Activated T-cell treated with anti-CD3 and anti-CD28 coated beads, Interleukin-2, amount 50 U/mL, for 48 hours (primary cell): ENCODE data around the gene ROBO1.

Experiments
- DNase-seq, 2 experiments: peaks; one replicate each; pipeline ENCODE4 v3.0.0-alpha.2; 2020

Gene ROBO1

DNA sequence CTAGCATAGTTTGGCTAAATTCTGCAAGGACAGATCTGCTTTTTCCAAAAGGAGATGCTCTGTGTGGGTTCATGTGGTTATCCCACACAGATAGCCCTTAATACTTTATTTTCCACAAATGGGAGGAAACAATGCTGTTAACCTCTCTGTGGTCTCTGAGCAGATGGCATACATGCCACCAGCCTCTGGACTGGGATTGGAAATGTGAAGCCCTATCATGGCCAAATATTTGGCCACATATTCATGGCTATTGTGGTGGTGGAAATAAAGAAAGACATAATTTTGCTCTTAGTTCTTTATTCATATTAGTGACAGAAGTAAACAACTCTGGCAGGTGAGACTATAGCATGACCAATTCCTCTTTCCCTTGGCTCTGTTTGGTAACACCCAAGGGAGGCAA is 726.2 kb downstream of the ROBO1 start:
- no peak for DNase-seq

DNA sequence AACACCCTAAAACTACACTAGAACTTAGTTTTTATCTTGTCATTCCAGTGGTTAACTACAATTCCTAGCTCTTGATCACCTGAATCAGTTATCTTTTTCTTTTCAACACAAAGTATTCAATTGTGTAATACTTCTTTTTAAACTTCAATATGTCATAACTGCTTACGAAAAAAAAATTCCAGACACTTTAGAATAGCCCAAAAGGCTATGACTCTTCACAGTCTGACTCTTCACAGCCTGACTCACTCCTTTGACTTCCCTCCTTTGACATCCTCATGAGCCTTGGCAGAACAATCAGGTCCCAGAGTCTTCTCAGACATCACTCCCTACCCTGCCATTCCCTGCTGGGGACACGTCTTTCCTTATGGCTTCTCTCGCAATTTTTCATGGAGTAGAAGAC is 727.1 kb downstream of the ROBO1 start:
- DNase-seq, result no peak

DNA sequence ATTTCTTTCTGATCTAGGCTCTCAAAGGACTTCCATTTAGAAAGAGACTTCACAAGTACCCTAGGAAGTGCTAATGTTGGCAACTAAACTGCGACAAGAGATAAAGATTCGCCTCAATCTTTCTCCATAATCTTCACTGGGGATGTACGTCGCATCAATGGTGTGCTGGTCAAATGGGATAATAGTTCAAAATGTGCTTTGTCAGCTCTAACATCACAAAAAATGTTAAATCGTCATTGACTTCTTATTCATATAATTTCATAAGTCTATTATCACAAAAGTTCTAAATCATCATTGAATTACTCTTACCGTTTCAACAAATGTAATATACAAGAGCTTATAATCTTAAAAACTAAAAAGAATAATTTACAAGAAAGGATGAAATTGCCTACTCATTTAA is 727.7 kb downstream of the ROBO1 start:
- DNase-seq, result no peak

DNA sequence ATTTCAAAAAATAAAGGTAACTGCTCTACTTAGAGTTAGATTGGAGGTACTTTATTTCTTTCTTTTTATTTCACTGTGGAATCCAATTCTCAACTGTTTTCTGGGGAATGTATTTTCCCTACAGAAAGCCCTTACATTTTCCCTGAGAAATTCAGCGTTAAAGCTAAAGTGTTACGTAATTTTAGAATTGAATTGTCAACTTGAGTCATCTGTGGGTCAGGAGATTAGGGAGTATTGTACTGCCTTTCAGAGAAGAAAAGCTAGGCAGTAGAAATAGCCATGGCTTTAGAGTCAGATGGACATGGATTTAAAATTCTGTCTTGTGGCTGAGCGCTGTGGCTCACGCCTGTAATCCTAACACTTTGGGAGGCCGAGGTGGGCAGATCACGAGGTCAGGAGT is 728.6 kb downstream of the ROBO1 start:
- DNase-seq, result no peak

DNA sequence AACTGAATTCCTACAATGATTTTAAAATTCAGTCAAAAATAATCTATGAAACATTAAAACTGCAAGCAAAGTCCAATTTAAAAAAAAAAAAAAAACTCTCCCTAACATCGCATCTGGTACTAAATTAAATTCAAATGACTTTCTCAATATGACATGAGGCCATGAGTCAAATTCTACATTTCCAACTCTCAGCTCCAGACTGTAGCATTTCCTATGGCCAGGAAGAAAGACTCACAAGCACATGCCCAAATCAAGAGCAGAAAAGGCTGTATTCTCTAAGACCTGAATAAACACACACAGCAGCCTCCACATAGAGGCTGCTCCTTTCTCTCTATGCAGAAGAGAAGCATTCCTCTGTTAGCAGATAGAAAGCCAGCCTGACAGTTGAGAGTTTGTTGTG is 729.2 kb downstream of the ROBO1 start:
- no peak for DNase-seq

DNA sequence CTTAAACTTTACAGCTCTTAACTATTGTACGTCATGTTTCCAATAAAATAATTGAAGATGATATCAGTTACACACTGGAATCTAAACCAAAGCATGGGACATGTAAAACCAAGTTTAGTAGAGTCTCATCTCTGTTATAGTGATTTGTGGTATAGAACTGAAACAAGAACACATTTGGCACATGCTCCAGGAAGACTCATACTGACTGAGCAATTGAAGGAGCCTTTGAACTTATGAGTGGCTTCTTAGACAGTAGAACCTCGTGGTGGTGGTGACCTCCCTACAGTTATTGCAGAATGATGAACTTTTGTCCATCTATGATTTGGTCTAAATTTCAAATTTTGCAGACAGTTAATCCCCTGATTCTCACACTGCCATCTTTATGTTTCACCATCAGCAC is 729.7 kb downstream of the ROBO1 start:
- DNase-seq, result no peak

DNA sequence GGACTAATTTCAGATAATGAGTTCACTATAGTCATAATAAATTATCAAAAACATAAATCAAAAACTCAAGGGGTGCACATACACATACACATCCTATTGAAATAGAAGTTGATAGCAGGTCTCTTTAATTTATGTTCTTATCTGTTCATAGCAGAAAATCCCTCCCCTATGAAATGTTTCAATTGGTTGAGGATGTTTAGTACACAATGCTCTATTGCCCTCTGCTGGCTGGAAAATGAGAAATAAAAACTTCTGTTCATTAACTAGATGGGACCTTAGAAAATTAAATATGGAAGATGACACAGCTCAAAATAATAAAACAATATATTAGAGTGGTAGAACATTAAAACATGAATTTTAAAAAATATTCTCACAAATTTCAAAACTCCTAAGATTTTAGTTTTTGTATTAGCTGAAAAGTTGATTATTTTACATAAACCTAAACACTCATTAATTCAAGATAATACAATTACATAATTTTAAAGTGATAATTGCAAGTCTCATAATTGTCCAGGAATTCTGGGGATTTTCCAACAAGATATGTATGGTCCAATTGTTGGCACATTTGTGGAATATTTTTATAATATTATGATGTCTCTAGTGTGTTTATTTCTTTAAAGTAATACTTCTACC is 735.0 kb downstream of the ROBO1 start:
- no peak for DNase-seq

DNA sequence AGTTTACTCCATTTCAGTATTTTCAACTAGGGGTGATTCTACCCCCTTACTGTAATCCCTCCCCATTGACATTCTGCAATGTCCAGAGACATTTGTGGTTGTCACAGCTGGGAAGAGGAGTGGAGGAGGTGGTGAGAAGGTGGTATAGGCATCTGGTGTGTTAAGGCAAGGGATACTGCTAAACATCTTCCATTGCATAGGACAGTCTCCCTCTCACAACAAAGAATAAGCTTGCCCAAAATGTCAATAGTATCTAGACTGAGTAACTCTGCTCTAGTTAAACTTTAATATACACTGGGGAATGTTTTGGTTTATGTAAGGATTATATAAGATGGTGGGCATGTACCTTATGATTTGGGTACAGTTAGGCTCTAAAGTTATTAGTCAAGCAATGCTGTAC is 737.6 kb downstream of the ROBO1 start:
- no peak for DNase-seq

DNA sequence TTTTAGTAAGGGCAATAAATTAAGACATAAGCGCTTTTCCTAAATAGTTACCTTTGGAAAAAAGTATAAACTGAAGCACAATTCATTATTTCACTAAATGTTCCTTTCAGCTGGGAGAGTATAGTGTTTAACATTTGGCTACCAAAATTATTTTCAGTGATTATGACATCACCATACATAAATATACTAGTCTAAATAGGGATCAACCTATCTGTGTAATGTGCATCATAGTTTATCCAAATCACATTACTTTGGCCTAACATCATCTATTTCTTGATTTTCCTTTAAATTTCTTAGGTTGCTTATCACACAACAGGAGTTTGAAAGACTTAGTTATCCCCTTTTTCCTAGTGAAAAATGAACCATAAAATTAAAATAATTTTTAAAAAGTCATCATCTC is 738.9 kb downstream of the ROBO1 start:
- no peak for DNase-seq

DNA sequence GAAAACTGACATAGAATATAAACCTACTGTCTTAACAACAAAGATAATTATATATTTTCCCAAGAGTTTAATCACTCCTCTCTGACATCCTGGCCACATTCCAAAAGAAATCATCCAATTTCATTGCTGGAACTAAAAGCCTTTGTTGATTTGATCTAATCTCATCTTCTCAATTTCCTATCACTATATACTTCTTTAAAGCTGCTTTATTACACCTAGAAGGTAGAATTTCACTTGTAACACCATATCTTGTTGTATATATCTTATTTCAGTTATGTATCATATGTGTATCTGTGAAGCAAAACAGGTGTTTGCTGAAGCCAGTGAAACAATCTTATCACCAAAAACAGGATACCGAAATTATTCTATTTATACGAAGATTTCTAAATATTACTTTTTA is 740.2 kb downstream of the ROBO1 start:
- no peak for DNase-seq

DNA sequence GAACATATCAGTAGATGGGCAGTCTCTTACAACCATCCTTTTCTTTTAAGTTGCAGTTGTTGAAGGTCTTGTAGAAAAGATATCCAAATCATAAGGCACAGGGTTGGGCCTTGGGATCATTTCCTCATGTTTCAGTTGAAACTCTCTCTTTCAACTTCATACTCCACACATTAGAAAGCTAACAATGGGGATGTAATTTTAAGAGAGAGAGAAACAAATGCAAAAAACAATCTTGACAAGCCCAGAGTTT is 747.9 kb downstream of the ROBO1 start:
- DNase-seq, result no peak

DNA sequence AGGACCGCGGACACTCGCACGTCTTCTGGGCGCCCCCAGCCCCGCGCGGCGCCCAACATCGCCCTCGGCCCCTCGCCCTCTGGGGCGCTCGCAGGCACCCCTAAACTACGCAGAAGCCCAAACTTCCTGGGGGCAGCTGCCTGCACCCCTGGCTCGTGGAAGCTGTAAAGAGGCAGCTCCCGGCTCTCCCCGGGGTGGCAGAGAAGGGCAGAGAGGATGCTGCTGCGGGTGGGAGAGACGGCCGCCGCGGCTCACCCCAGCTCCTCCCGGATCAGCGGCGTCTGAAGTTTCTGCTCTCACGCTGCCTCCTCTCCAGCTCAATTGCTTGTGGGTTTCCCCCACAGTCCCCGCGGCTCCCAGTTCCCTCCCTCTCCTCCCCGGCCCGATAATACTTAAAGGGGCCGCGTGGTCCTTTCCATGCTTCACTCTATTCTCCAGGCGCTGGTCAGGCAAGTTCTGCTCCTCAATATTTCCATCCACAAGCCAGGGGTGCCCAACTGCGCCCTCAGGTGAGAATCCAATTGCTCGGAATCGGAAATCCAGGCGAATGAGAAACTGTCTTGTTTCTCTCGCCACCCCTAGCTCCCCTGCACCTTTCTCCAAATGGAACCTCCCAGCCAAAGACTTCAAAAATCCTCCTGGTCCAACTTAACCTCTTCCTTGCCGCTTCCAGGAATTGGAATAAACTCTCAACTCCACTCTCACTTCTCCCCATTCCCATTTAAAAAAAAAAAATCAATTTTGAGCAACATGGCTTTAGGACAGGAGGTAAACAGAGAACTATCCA is 748.5 kb downstream of the ROBO1 start:
- peak; percentile 19 to 25 for DNase-seq

DNA sequence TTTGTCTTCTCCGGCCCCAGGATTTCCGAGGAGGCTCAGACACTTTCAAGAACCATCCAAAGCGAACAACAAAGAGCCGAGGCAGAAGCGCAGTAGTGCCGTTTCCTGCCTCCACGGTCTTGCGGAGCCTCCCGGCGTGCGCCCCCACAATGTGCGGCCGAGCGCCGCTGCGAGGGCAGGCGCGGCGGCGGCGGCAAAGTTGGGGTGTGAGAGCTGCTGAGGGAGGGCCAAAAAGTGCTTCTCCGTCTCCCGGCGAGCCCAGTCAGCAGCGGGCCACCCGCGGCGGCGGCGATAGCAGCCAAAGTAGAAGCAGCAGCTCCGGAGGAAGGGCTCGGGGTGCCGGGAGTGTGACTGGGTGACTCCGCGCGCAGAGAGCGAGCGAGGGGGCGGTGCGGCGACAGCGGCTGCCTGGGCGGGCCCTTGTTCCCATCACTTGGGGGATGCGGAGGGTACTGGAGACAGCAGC is 749.1 kb downstream of the ROBO1 start:
- peak; percentile 23 to 34 for DNase-seq

DNA sequence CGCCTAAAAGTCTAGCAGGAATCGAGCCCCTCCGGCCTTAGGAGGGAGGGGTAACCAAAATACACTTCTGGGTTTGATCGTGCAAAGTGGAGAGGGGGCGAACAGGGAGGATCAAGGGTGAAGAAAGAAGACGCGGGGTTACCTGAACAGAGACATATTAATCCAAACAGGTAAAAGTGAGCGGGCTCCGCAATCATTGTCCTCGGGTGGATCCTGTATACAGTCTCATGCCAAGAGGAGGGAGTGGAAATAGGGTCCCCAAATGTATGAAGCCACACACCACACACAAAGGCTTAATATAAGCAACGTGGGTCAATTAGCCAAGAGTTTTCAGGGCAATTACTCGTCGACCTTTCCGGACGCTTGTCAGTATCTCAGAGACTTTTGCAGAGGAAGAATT is 749.5 kb downstream of the ROBO1 start:
- peak in 1 of 2 experiments; percentile 14 for DNase-seq

DNA sequence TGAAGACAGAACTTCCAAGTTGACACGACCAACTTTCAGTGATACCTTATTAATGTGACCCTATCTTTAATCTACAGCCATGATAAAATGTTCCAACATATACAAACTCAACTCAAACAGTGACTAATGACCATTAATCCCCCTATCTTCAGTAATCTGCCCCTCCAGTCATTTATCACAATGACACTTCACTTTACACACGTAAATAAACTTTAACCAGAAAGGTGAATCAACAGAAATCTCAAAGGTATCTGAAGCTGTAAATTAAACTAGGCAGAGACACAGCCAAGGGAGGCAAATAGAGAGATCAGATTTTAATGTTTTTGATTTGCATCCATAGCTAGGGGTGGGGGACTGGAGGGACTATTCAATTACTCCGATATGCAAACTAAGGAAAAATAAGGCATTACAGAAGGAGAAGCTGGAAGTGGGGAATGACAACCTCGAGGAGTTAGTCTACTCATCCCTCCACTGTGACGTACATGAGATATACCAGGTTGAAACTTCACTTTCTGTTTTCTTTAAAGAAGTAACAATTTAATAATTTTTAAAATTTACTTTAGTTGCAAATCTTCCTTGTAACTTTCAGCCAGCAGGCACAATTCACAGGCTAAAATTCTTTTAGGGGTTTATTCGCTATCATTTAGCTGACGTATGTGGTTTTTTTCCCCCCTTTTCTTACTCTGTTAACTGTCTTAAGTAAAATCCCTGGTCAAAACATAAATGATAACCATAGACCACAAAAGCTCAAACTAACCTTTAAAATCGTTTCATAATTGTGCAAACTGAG is 751.0 kb downstream of the ROBO1 start:
- no peak for DNase-seq

DNA sequence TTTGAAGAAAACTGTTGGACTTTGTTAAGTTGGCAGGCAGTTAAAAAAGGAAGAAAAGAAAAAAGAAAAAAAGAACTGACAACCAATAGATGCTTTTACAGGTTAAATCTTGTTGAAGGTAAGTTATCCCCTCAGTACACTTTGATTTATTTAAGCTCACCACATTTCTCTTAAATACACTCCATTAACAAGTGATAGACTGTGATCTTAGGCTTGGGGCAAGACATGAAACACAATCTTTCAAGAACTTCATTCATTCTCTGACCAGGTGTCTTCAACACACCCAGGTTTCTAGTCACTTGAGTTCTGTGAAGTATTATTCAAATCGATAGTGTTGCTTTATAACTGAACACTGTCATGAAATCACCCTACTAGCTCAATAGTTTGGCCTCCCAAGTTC is 751.9 kb downstream of the ROBO1 start:
- DNase-seq, result no peak

DNA sequence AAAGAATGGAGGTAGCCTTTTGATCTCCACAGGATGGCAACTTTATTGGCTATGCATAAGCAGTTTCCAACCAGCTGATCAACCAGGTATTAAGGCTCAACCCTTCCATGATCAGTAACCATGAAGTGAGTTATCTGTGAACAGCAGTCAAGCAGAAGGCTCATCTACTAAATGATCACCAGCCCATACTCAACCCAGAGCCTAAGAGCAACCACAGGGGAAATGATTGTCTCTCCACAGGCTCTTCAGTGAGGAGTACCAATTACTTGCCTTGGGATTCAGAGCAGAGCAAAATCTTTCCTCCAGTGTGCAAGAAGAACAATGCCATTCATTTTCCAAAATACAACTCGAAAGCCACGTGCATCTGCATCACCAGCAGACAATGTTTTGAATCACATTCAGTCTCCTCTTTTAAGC is 754.8 kb downstream of the ROBO1 start:
- no peak for DNase-seq

DNA sequence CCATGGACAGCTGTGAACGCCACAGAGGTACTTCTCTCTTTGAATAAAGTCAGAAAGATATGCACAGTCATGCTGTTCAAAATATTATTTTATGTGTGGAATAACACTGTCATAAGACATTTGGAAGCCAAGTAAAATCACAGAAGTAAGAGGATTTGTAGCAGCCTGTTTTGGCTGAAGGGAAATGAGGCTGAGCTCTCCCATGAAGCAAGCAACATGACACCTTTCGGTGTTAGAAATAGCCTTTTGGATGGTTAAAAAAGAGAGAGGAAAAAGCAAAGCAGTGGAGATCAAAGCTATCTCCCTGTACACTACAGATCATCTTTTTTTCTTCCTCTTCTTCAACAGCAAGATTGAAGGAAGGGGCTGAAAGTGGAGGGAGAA is 755.3 kb downstream of the ROBO1 start:
- DNase-seq, result no peak

DNA sequence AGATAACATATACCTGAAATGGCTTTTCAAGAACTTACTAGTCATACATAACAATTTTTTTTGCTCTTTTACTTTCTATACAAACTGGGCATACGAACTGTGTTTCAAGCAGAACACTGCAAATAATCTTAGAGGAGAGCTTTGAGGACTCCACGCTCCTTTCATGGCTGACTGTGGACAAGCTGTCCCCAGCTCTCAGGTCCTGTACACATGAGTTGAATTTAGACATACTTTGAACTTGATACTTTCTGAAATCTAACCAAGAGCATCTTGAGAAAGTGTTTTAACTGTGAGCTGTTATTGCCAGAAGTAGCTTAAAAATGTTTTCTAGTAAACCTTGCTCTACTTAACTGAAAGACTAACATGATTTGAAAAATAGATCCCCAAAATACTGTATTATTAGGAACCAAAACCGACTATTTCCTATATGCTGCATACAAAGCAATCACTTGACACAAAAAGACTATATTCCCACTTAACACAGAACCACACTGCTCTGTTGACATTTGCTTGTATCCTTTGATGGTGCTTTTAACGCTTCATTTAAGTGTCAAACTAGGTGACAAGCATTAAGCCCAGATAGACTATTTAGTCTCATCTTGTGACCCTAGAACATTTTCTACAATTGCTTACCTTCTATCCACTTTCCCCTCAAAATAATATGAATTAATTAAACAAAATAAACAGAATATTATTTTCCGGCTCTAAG is 755.8 kb downstream of the ROBO1 start:
- DNase-seq, result no peak

DNA sequence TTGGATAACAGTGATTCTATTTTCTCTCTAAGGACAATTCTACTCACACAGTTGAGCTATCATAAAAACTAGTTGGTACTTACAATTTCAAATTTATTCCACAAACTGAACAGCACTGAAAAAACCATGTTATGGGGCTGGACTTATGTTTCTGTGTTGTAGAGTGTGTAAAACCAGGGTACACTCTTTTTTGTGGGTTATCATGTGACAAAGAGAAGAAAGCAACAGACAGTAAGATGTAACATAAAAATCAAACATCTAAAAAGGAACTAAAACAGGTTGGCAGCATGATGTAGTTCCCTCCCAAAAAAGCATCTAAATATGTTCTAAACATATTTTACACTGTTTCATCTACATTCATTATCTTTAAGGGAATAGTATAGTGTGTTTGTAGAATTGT is 757.9 kb downstream of the ROBO1 start:
- DNase-seq, result no peak

DNA sequence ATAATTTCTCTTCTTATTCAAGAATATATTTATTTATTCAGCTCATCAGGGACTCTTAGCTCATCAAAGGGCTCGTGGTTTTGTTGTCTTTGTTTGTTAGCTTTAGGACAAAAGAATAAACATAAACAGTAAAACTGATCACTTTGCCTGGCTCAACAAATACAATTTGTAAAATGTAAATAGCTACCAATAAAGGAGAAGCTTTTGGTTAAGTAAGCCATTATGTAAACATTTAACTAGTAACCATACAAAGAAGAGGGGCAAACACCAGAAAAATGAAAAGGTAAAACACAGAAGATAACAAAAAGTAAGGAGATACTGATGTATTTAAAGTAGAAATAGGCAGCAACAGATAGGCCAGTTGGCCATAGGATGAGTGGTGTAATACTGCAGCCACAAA is 761.7 kb downstream of the ROBO1 start:
- no peak for DNase-seq

DNA sequence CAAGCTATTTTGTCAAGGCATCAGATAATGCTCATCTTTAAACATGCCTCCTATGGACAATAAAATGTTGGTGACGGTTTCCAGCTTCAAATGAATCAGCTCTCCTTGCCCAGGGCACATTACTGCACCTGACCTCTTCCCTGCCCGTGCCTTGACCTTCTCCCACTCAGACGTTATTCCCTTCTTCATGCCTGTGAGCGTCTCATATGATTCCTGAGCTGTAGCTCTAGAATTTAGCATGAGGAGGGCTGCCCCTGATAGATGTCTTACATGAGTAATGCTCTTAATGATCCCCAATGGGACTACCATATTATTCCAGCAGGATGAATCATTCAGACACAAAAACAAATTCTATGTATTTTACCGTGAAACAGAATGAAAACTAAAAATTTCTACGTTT is 762.7 kb downstream of the ROBO1 start:
- DNase-seq, result no peak

DNA sequence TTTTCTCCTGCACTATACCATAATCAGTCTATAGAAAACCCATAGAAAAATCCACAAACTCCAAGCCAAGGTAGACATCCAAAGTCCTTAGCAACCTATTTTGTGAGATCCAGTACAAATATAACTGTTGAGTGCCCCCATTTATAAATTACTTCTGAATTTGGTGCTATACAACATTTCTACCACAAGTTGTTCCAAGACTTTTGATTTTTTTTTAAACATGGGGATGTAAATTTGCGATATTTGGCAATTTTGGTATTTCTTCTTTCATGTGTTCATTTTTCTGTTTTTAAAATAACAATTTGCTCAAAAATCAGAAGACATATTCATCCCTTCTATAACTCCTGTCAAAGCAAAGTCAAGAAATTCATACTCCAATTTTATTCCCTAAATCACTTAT is 763.8 kb downstream of the ROBO1 start:
- DNase-seq, result no peak
